MCF 10A (cell line): ENCODE data around the gene DCUN1D2. TPM values are rescaled to one million over a fixed set of nuclear protein-coding genes. Genes with fewer than 3 reads are reported as not detected.

Experiments
- BruUV-seq: library from RNA; stranded (reverse); fragments of 400-500 nt; replicated peaks from 2 replicates; lab custom pipeline; 2021; lab: Mats Ljungman, UMichigan
- CTCF ChIA-PET: fragments of 300-600 bp; sonication (Branson Sonifier 250); formaldehyde crosslinking; extraction: SDS; loops from one replicate; lab custom pipeline; 2021; ENCODE audit warnings: antibody characterized with exemption, inconsistent platforms; lab: Yijun Ruan, JAX
- POLR2A ChIA-PET: fragments of 300-600, 350-650 bp; sonication (Branson Sonifier 250); formaldehyde crosslinking; extraction: SDS; loops from one replicate; lab custom pipeline; 2020; ENCODE audit warnings: antibody characterized with exemption, inconsistent platforms; lab: Yijun Ruan, JAX
- DNase-seq: peaks from one replicate; pipeline ENCODE4 v3.0.0-alpha.2; 2018; ENCODE audit not compliant: unreplicated experiment
- H3K27ac Mint-ChIP-seq: one replicate; pipeline ENCODE4 v1.8.0; 2022; ENCODE audit warnings: mild to moderate bottlenecking, low read depth, mixed read lengths; ENCODE audit not compliant: unreplicated experiment
- H3K27me3 Mint-ChIP-seq: one replicate; pipeline ENCODE4 v1.8.0; 2022; ENCODE audit warnings: mixed read lengths; ENCODE audit not compliant: insufficient read depth, unreplicated experiment
- H3K36me3 Mint-ChIP-seq: one replicate; pipeline ENCODE4 v1.8.0; 2022; ENCODE audit warnings: mild to moderate bottlenecking, moderate library complexity, mixed read lengths; ENCODE audit not compliant: insufficient read depth, unreplicated experiment
- H3K4me1 Mint-ChIP-seq: one replicate; pipeline ENCODE4 v1.8.0; 2022; ENCODE audit warnings: mixed read lengths; ENCODE audit not compliant: insufficient read depth, unreplicated experiment
- H3K4me3 Mint-ChIP-seq: one replicate; pipeline ENCODE4 v1.8.0; 2022; ENCODE audit warnings: mild to moderate bottlenecking, moderate library complexity, mixed read lengths; ENCODE audit not compliant: unreplicated experiment
- H3K9me3 Mint-ChIP-seq: one replicate; pipeline ENCODE4 v1.8.0; 2022; ENCODE audit warnings: mixed read lengths; ENCODE audit not compliant: unreplicated experiment
- CTCF ChIP-seq: fragments of 200-600 bp; IDR thresholded peaks from one replicate; pipeline ENCODE4 v1.8.0; 2022; ENCODE audit warnings: antibody characterized with exemption, mild to moderate bottlenecking; ENCODE audit not compliant: unreplicated experiment
- intact Hi-C: fragments of 100-400 bp; cut with micrococcal nuclease; formaldehyde crosslinking; loops from 2 replicates; pipeline ENCODE4 v1.14.1; 2022
- total RNA-seq: library from RNA; stranded (reverse); gene quantifications from 2 replicates; pipeline ENCODE4 v1.2.3, GENCODE V29; 2022

The DCUN1D2 gene
- total RNA-seq, 1 experiment from 2014 or later: 20.4 TPM

- Mint-ChIP-seq H3K27me3 (no peaks in the 10 kb centered on the region), H3K36me3 (peaks cover 65% of the 10 kb centered on the region), H3K4me1 (no peaks in the 10 kb centered on the region), H3K27ac (no peak overlapping the region), H3K4me3 (no peak overlapping the region), H3K9me3 (no peaks in the 10 kb centered on the region)
- intact Hi-C loops: no loop called here
- no peak for TF ChIP-seq CTCF
- ChIA-PET POLR2A (no interaction called here), CTCF (no interaction called here)
- BruUV-seq: no TSS peak
- no peak for DNase-seq
Measured at GRCh38 chr13:113518076-113518803, 27.7 kb upstream of the DCUN1D2 start.

GRCh38 chr13:113514847-113515246 lies 24.3 kb upstream of the DCUN1D2 start:
- no peak for TF ChIP-seq CTCF
- Mint-ChIP-seq H3K4me1 (no peaks in the 10 kb centered on the region), H3K4me3 (no peak overlapping the region), H3K36me3 (peaks cover 67% of the 10 kb centered on the region), H3K27ac (no peak overlapping the region), H3K27me3 (no peaks in the 10 kb centered on the region), H3K9me3 (no peaks in the 10 kb centered on the region)
- intact Hi-C loops: no loop called here
- ChIA-PET POLR2A (no interaction called here), CTCF (no interaction called here)
- DNase-seq: no peak
- no TSS peak for BruUV-seq

GRCh38 chr13:113513761-113514160 lies 23.2 kb upstream of the DCUN1D2 start:
- intact Hi-C loops: no loop called here
- no peak overlapping the region for H3K4me3 Mint-ChIP-seq
- no peak for TF ChIP-seq CTCF

GRCh38 chr13:113511361-113511760 lies 20.9 kb upstream of the DCUN1D2 start:
- no peak for TF ChIP-seq CTCF
- Mint-ChIP-seq H3K27ac (no peak overlapping the region), H3K4me1 (no peaks in the 10 kb centered on the region), H3K9me3 (no peaks in the 10 kb centered on the region), H3K27me3 (no peaks in the 10 kb centered on the region), H3K4me3 (no peak overlapping the region), H3K36me3 (peaks cover 47% of the 10 kb centered on the region)
- CTCF ChIA-PET: no interaction called here
- no peak for DNase-seq
- POLR2A ChIA-PET: no interaction called here
- BruUV-seq: no TSS peak
- intact Hi-C loops: no loop called here

More at GRCh38 chr13:113513761-113514160, 23.2 kb upstream of the DCUN1D2 start:
- no peak overlapping the region for H3K27ac Mint-ChIP-seq
- H3K4me1 Mint-ChIP-seq: no peaks in the 10 kb centered on the region
- no peak for DNase-seq
- no TSS peak for BruUV-seq
- CTCF ChIA-PET: no interaction called here
- H3K36me3 Mint-ChIP-seq: peaks cover 56% of the 10 kb centered on the region
- H3K27me3 Mint-ChIP-seq: no peaks in the 10 kb centered on the region
- H3K9me3 Mint-ChIP-seq: no peaks in the 10 kb centered on the region
- POLR2A ChIA-PET: no interaction called here
